Endothelial cell of umbilical vein (primary cell): ENCODE data around the gene PSMC4. TPM values are rescaled to one million over a fixed set of nuclear protein-coding genes. Genes with fewer than 3 reads are reported as not detected.

Experiments
- BruUV-seq: library from RNA; stranded (reverse); fragments of 400-500 nt; replicated peaks from 2 replicates; lab custom pipeline; 2021; lab: Mats Ljungman, UMichigan
- CTCF ChIA-PET: fragments of 300-600, 350-600 bp; sonication (Branson Sonifier 250); formaldehyde crosslinking; loops from one replicate; lab custom pipeline; 2021; ENCODE audit warnings: antibody characterized with exemption, inconsistent platforms; lab: Charles Lee
- POLR2A ChIA-PET: fragments of 300-600, 350-600 bp; sonication (Branson Sonifier 250); formaldehyde crosslinking; loops from one replicate; lab custom pipeline; 2021; ENCODE audit warnings: antibody characterized with exemption, inconsistent platforms; lab: Charles Lee
- DNase-seq: peaks from one replicate; pipeline ENCODE4 v3.0.0-alpha.2; 2011; ENCODE audit warnings: low read depth, low spot score
- FAIRE-seq: peaks from 2 replicates; lab custom pipeline; 2011; peaks lifted over from hg19 to GRCh38; lab: Jason Lieb, UNC
- H2AFZ ChIP-seq: 2 replicates; pipeline ENCODE4 v1.6.0; 2012; ENCODE audit warnings: low read depth, low read length, control low read depth, inconsistent platforms
- H3K27ac ChIP-seq: 2 replicates; pipeline ENCODE4 v1.5.1; 2011; ENCODE audit warnings: low read depth, mild to moderate bottlenecking, control low read depth, low read length, moderate library complexity; ENCODE audit not compliant: insufficient read depth
- H3K27me3 ChIP-seq, 2 experiments: 2 replicates each; pipeline versions ENCODE4 v1.6.0 to v1.6.1; 2011; ENCODE audit warnings: low read length in 2 of 2, mixed read lengths in 1 of 2; ENCODE audit not compliant: control insufficient read depth in 2 of 2, insufficient read depth in 2 of 2
- H3K36me3 ChIP-seq, 2 experiments: 2 replicates in 1 of 2; 3 replicates in 1 of 2; pipeline ENCODE4 v1.5.1; 2011; ENCODE audit warnings: low read length in 2 of 2, mild to moderate bottlenecking in 1 of 2, moderate library complexity in 1 of 2; ENCODE audit not compliant: control insufficient read depth in 2 of 2, insufficient read depth in 2 of 2; ENCODE audit errors: extremely low read depth in 1 of 2
- H3K4me1 ChIP-seq: 3 replicates; pipeline ENCODE4 v1.5.1; 2011; ENCODE audit warnings: mild to moderate bottlenecking, low read length; ENCODE audit not compliant: control insufficient read depth, insufficient read depth; ENCODE audit errors: extremely low read depth
- H3K4me2 ChIP-seq: 2 replicates; pipeline ENCODE4 v1.6.1; 2011; ENCODE audit warnings: low read length, control low read depth, mixed read lengths; ENCODE audit not compliant: insufficient read depth
- H3K4me3 ChIP-seq, 3 experiments: fragments of 200-600 bp in 1 of 3; sonication (generic), shearing (Covaris generic) in 1 of 3; replicated peaks in 1 of 3; 2 replicates each; pipeline ENCODE4 v1.5.1; 2011 to 2016; ENCODE audit warnings: control low read depth in 3 of 3, low read length in 3 of 3, mild to moderate bottlenecking in 2 of 3, inconsistent platforms in 1 of 3, low read depth in 1 of 3, moderate library complexity in 1 of 3; ENCODE audit not compliant: insufficient read depth in 1 of 3
- H3K79me2 ChIP-seq: 2 replicates; pipeline ENCODE4 v1.6.0; 2012; ENCODE audit warnings: low read length, inconsistent platforms; ENCODE audit not compliant: control insufficient read depth, insufficient read depth
- H3K9ac ChIP-seq: replicated peaks from 2 replicates; pipeline ENCODE3; 2011; ENCODE audit warnings: low read length, control low read depth; ENCODE audit not compliant: insufficient read depth; ENCODE audit errors: extremely low read depth
- H3K9me1 ChIP-seq: replicated peaks from 3 replicates; pipeline ENCODE4 v1.6.0; 2011; ENCODE audit warnings: mild to moderate bottlenecking, low read length; ENCODE audit not compliant: control insufficient read depth, insufficient read depth; ENCODE audit errors: extremely low read depth
- H3K9me3 ChIP-seq: replicated peaks from 2 replicates; pipeline ENCODE4 v1.5.1; 2012; ENCODE audit warnings: low read length, inconsistent platforms; ENCODE audit not compliant: control insufficient read depth, insufficient read depth
- H4K20me1 ChIP-seq: replicated peaks from 2 replicates; pipeline ENCODE3; 2011; ENCODE audit warnings: mild to moderate bottlenecking, low read length; ENCODE audit not compliant: control insufficient read depth, insufficient read depth; ENCODE audit errors: extremely low read depth
- CTCF ChIP-seq, 2 donors: IDR thresholded peaks; 1 replicate in 1 of 2; 2 replicates in 1 of 2; pipeline ENCODE4 v1.5.1; 2011; ENCODE audit warnings: low read length in 2 of 2, mild to moderate bottlenecking in 2 of 2, moderate library complexity in 2 of 2, control low read depth in 1 of 2, inconsistent platforms in 1 of 2, low read depth in 1 of 2; ENCODE audit not compliant: insufficient read depth in 1 of 2; ENCODE audit errors: extremely low read depth in 1 of 2
- EZH2 ChIP-seq: IDR thresholded peaks from 2 replicates; pipeline ENCODE4 v1.6.1; 2012; ENCODE audit warnings: borderline replicate concordance, low read depth, mild to moderate bottlenecking, moderate library complexity, low read length, inconsistent platforms; ENCODE audit not compliant: severe bottlenecking
- FOS ChIP-seq: IDR thresholded peaks from 2 replicates; pipeline ENCODE4 v1.6.1; 2011; ENCODE audit warnings: mild to moderate bottlenecking, low read length, moderate library complexity, borderline replicate concordance; ENCODE audit not compliant: insufficient read depth
- GATA2 ChIP-seq: IDR thresholded peaks from 2 replicates; pipeline ENCODE4 v1.7.0; 2011; ENCODE audit warnings: low read depth, mild to moderate bottlenecking, moderate library complexity, mixed read lengths, low read length; ENCODE audit not compliant: insufficient read length, insufficient read depth
- JUN ChIP-seq: IDR thresholded peaks from 2 replicates; pipeline ENCODE4 v1.6.1; 2011; ENCODE audit warnings: borderline replicate concordance, low read depth; ENCODE audit not compliant: insufficient read length, insufficient read depth
- MAX ChIP-seq: IDR thresholded peaks from 2 replicates; pipeline ENCODE4 v1.6.1; 2011; ENCODE audit not compliant: insufficient read depth, insufficient read length
- MYC ChIP-seq: IDR thresholded peaks from one replicate; pipeline ENCODE4 v1.6.1; 2011; ENCODE audit warnings: mild to moderate bottlenecking, low read depth, low read length
- POLR2A ChIP-seq: IDR thresholded peaks from 2 replicates; pipeline ENCODE4 v1.6.1; 2012; ENCODE audit warnings: low read depth, mild to moderate bottlenecking, control low read depth, low read length
- POLR2AphosphoS5 ChIP-seq: IDR thresholded peaks from 2 replicates; pipeline ENCODE4 v1.6.1; 2012; ENCODE audit warnings: low read depth, mild to moderate bottlenecking, control low read depth, low read length, moderate library complexity; ENCODE audit not compliant: insufficient read depth
- dilution Hi-C: fragments of 300-500 bp; cut with MboI; formaldehyde crosslinking; loops from one replicate; pipeline ENCODE4 v1.15.0; 2019; ENCODE audit warnings: low sequenced_read_pairs; ENCODE audit not compliant: extremely low pct_ligation_motif_present
- intact Hi-C: fragments of 100-400 bp; cut with micrococcal nuclease; formaldehyde crosslinking; loops from one replicate; pipeline ENCODE4 v1.10.0; 2022
- polyA plus RNA-seq, 4 experiments: library from polyadenylated mRNA; depleted of rRNA in 3 of 4; stranded (reverse) in 3 of 4; unstranded in 1 of 4; fragments of >200 nt; gene quantifications; 2 replicates each; pipeline versions ENCODE4 v1.2.1 to v1.2.3, GENCODE V29; 2011 to 2012; ENCODE audit warnings: missing spikeins in 1 of 4
- total RNA-seq: library from RNA; stranded (reverse); gene quantifications from 2 replicates; pipeline ENCODE4 v1.2.3, GENCODE V29; 2021

Gene PSMC4
- total and polyA plus RNA-seq, 2 donors (not counting 3 experiments of a cell fraction or from before 2014, with no cell fraction given), result 110 to 114 TPM

DNA sequence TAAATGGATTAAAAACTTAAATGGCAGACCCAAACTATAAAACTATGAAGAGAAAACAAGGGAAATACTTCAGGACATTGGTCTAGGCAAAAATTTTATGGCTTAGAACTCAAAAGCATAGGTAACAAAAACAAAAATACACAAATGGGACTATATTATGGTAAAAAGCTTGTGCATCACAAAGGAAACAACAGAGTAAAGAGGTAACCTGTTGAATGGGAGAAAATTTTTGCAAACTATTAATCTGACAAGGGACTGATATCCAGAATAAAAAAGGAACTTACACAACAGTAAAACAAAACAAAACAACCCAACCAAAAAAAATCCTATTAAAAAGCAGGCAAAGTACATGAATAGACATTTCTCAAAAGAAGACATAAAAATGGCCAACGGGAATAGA lies 16.6 kb downstream of the PSMC4 start:
- BruUV-seq, result no TSS peak
- H3K36me3 ChIP-seq, result no peaks in the 10 kb centered on the region

More for the DNA sequence above, 16.6 kb downstream of the PSMC4 start:
- Histone ChIP-seq H3K27me3 (no peaks in the 10 kb centered on the region), H3K79me2 (peaks cover 9% of the 10 kb centered on the region), H3K9me3 (peaks cover 4% of the 10 kb centered on the region), H3K4me3 (no peak overlapping the region), H3K27ac (no peak overlapping the region), H2AFZ (no peak overlapping the region), H4K20me1 (no peaks in the 10 kb centered on the region), H3K4me1 (no peaks in the 10 kb centered on the region), H3K4me2 (no peak overlapping the region), H3K9me1 (no peaks in the 10 kb centered on the region), H3K9ac (no peak overlapping the region)
- TF ChIP-seq MYC (no peak), MAX (no peak), FOS (no peak), GATA2 (no peak), POLR2AphosphoS5 (no peak), CTCF (IDR thresholded peaks at IDR 0.05; ENCODE audit: extremely low read depth in 1 of 2, insufficient read depth in 1 of 2, low read depth in 1 of 2, low read length in 2 of 2) (no peak), POLR2A (no peak), JUN (no peak), EZH2 (no peak)
- intact Hi-C loops (no loop called here), dilution Hi-C loops (no loop called here)
- DNase-seq (no peak), FAIRE-seq (no peak)
- ChIA-PET CTCF (no interaction called here), POLR2A (no interaction called here)
